Measurements from ENCODE around the gene EFNB3.

EFNB3 gene

GRCh38 chr17:7711051-7711755, 6.2 kb downstream of the EFNB3 start:
- TF ChIP-seq EZH2phosphoT487 (conservative IDR thresholded peaks at IDR 0.05; ENCODE audit: low read length): no peak
- TF ChIP-seq CTCF (IDR thresholded peaks at IDR 0.05; ENCODE audit: insufficient read depth, low read length, poor library complexity, severe bottlenecking): no peak
- Histone ChIP-seq H3K9me2 (replicated peaks; ENCODE audit: insufficient read depth, low read length) (no peaks in the 10 kb centered on the region), H4K20me1 (ENCODE audit: low read depth, low read length) (no peaks in the 10 kb centered on the region), H3K4me3 (ENCODE audit: insufficient read depth, low read length, poor library complexity, severe bottlenecking) (no peak overlapping the region), H2AFZ (ENCODE audit: low read depth, low read length, severe bottlenecking) (no peak overlapping the region), H3K36me3 (ENCODE audit: low read length) (no peaks in the 10 kb centered on the region), H3K4me2 (ENCODE audit: low read depth, low read length, poor library complexity, severe bottlenecking) (no peak overlapping the region), H3K79me2 (ENCODE audit: insufficient read depth, low read length) (no peaks in the 10 kb centered on the region), H3F3A (ENCODE audit: insufficient read depth) (no peaks in the 10 kb centered on the region), H3K9me3 (ENCODE audit: insufficient read depth, low read length) (no peaks in the 10 kb centered on the region), H3K9ac (ENCODE audit: low read length) (no peak overlapping the region), H3K27me3 (ENCODE audit: low read length) (no peaks in the 10 kb centered on the region), H3K27ac (ENCODE audit: low read depth, low read length) (no peak overlapping the region)

GRCh38 chr17:7712111-7712771, 7.2 kb downstream of the EFNB3 start:
- no peaks in the 10 kb centered on the region for H3K9me2 ChIP-seq (replicated peaks; ENCODE audit: insufficient read depth, low read length)
- no peak for TF ChIP-seq EZH2phosphoT487 (conservative IDR thresholded peaks at IDR 0.05; ENCODE audit: low read length)
- no peak for TF ChIP-seq CTCF (IDR thresholded peaks at IDR 0.05; ENCODE audit: insufficient read depth, low read length, poor library complexity, severe bottlenecking)
- no peak overlapping the region for H3K27ac ChIP-seq (ENCODE audit: low read depth, low read length)
- no peak overlapping the region for H3K4me3 ChIP-seq (ENCODE audit: insufficient read depth, low read length, poor library complexity, severe bottlenecking)
- H4K20me1 ChIP-seq (ENCODE audit: low read depth, low read length): no peaks in the 10 kb centered on the region
- H3K9me3 ChIP-seq (ENCODE audit: insufficient read depth, low read length): no peaks in the 10 kb centered on the region
- no peaks in the 10 kb centered on the region for H3K27me3 ChIP-seq (ENCODE audit: low read length)
- H3K9ac ChIP-seq (ENCODE audit: low read length): no peak overlapping the region
- H3K4me2 ChIP-seq (ENCODE audit: low read depth, low read length, poor library complexity, severe bottlenecking): no peak overlapping the region
- no peaks in the 10 kb centered on the region for H3K79me2 ChIP-seq (ENCODE audit: insufficient read depth, low read length)
- no peaks in the 10 kb centered on the region for H3F3A ChIP-seq (ENCODE audit: insufficient read depth)
- H2AFZ ChIP-seq (ENCODE audit: low read depth, low read length, severe bottlenecking): no peak overlapping the region
- no peaks in the 10 kb centered on the region for H3K36me3 ChIP-seq (ENCODE audit: low read length)

- Histone ChIP-seq H3K36me3 (ENCODE audit: low read length) (no peaks in the 10 kb centered on the region), H3K27me3 (ENCODE audit: low read length) (no peaks in the 10 kb centered on the region), H3K79me2 (ENCODE audit: insufficient read depth, low read length) (no peaks in the 10 kb centered on the region), H3K9me2 (replicated peaks; ENCODE audit: insufficient read depth, low read length) (no peaks in the 10 kb centered on the region), H3K9ac (ENCODE audit: low read length) (no peak overlapping the region), H3K9me3 (ENCODE audit: insufficient read depth, low read length) (no peaks in the 10 kb centered on the region), H3K4me3 (ENCODE audit: insufficient read depth, low read length, poor library complexity, severe bottlenecking) (no peak overlapping the region), H3F3A (ENCODE audit: insufficient read depth) (no peaks in the 10 kb centered on the region), H4K20me1 (ENCODE audit: low read depth, low read length) (no peaks in the 10 kb centered on the region), H2AFZ (ENCODE audit: low read depth, low read length, severe bottlenecking) (no peak overlapping the region), H3K27ac (ENCODE audit: low read depth, low read length) (no peak overlapping the region), H3K4me2 (ENCODE audit: low read depth, low read length, poor library complexity, severe bottlenecking) (no peak overlapping the region)
- TF ChIP-seq EZH2phosphoT487 (conservative IDR thresholded peaks at IDR 0.05; ENCODE audit: low read length) (no peak), CTCF (IDR thresholded peaks at IDR 0.05; ENCODE audit: insufficient read depth, low read length, poor library complexity, severe bottlenecking) (no peak)
These were observed 8.8 kb downstream of the EFNB3 start for GRCh38 chr17:7713782-7714181.
